CD4-positive, alpha-beta T cell (primary cell): ENCODE measurements around the gene SUPT3H. TPM values are rescaled to one million over a fixed set of nuclear protein-coding genes. Genes with fewer than 3 reads are reported as not detected.

Experiments
- ATAC-seq: fragments of 200-7000 bp; cut with Tn5 transposase; one replicate; pipeline ENCODE4 v1.10.0; 2022; ENCODE audit warnings: mild to moderate bottlenecking; ENCODE audit not compliant: poor library complexity
- CTCF ChIA-PET: fragments of 350-600 bp; sonication (Branson Sonifier 250); formaldehyde crosslinking; loops from one replicate; lab custom pipeline; 2021; ENCODE audit warnings: antibody characterized with exemption, inconsistent platforms; lab: Charles Lee
- POLR2A ChIA-PET: fragments of 350-600 bp; sonication (Branson Sonifier 250); formaldehyde crosslinking; loops from one replicate; lab custom pipeline; 2021; ENCODE audit warnings: antibody characterized with exemption, inconsistent platforms; lab: Charles Lee
- DNase-seq, 14 experiments: peaks; one replicate each; pipeline ENCODE4 v3.0.0-alpha.2; 2013 to 2020; ENCODE audit warnings: mixed read lengths in 2 of 14
- H3K27ac ChIP-seq, 2 donors: one replicate each; pipeline versions ENCODE4 v1.5.1 to v1.7.0; 2013; ENCODE audit warnings: low read length in 2 of 2, low read depth in 1 of 2, mild to moderate bottlenecking in 1 of 2
- H3K27me3 ChIP-seq, 2 experiments: 1 replicate in 1 of 2; 2 replicates in 1 of 2; pipeline versions ENCODE4 v1.6.1 to v1.7.0; 2013; ENCODE audit warnings: low read length in 2 of 2, control low read depth in 1 of 2, mild to moderate bottlenecking in 1 of 2, moderate library complexity in 1 of 2; ENCODE audit not compliant: insufficient read depth in 2 of 2, control insufficient read depth in 1 of 2
- H3K36me3 ChIP-seq: one replicate; pipeline ENCODE4 v1.6.1; 2013; ENCODE audit warnings: low read length, control low read depth; ENCODE audit not compliant: insufficient read depth
- H3K4me1 ChIP-seq: one replicate; pipeline ENCODE4 v1.6.1; 2013; ENCODE audit warnings: low read length, control low read depth; ENCODE audit not compliant: insufficient read depth
- H3K4me3 ChIP-seq: one replicate; pipeline ENCODE4 v1.5.1; 2013; ENCODE audit warnings: mild to moderate bottlenecking, low read length, moderate library complexity
- H3K9me3 ChIP-seq, 2 experiments: 1 replicate in 1 of 2; 2 replicates in 1 of 2; pipeline versions ENCODE4 v1.6.1 to v1.7.0; 2013; ENCODE audit warnings: low read length in 2 of 2, mild to moderate bottlenecking in 2 of 2, control low read depth in 1 of 2, moderate library complexity in 1 of 2; ENCODE audit not compliant: control insufficient read depth in 1 of 2, insufficient read depth in 1 of 2
- H3K27ac Mint-ChIP-seq: one replicate; pipeline ENCODE4 v1.8.0; 2020; ENCODE audit warnings: mixed read lengths
- H3K27me3 Mint-ChIP-seq: one replicate; pipeline ENCODE4 v1.8.0; 2021; ENCODE audit warnings: mixed read lengths
- H3K36me3 Mint-ChIP-seq: one replicate; pipeline ENCODE4 v1.8.0; 2021; ENCODE audit warnings: low read depth, mixed read lengths
- H3K4me1 Mint-ChIP-seq: one replicate; pipeline ENCODE4 v1.8.0; 2021; ENCODE audit warnings: low read depth, mixed read lengths
- H3K4me3 Mint-ChIP-seq: one replicate; pipeline ENCODE4 v1.8.0; 2020; ENCODE audit warnings: mild to moderate bottlenecking, mixed read lengths
- H3K9me3 Mint-ChIP-seq: one replicate; pipeline ENCODE4 v1.8.0; 2020; ENCODE audit warnings: mixed read lengths
- CTCF ChIP-seq: fragments of 200-600 bp; IDR thresholded peaks from one replicate; pipeline ENCODE4 v1.8.0; 2022; ENCODE audit warnings: antibody characterized with exemption, mild to moderate bottlenecking
- intact Hi-C, 2 experiments: fragments of 100-400 bp; cut with DNase I in 1 of 2; cut with micrococcal nuclease in 1 of 2; formaldehyde crosslinking; loops; one replicate each; pipeline versions ENCODE4 v1.15.1 to v1.9.0; 2023 to 2025; cut with DNase I, micrococcal nuclease
- total RNA-seq, 174 experiments: library from RNA in 2 of 174; stranded (reverse) in 2 of 174; gene quantifications; one replicate each; pipeline ENCODE4 v1.2.3 and lab custom pipeline; 2021 to 2026

Gene SUPT3H
- total RNA-seq, 2 experiments from 2014 or later = 8.9 to 10.5 TPM

- H3K27me3 Mint-ChIP-seq = no peaks in the 10 kb centered on the region
- intact Hi-C loops = no loop called here
- DNase-seq = no peak
- no peaks in the 10 kb centered on the region for H3K4me1 Mint-ChIP-seq
- Histone ChIP-seq H3K4me3 (no peak overlapping the region), H3K27me3 (no peaks in the 10 kb centered on the region), H3K4me1 (no peaks in the 10 kb centered on the region), H3K36me3 (no peaks in the 10 kb centered on the region), H3K9me3 (peaks cover 0 to 9% of the 10 kb centered on the region in 2 experiments), H3K27ac (no peak overlapping the region)
- H3K27ac Mint-ChIP-seq = no peak overlapping the region
- TF ChIP-seq CTCF = no peak
- ChIA-PET CTCF (no interaction called here), POLR2A (no interaction called here)
- peaks cover 28% of the 10 kb centered on the region for H3K36me3 Mint-ChIP-seq
- H3K9me3 Mint-ChIP-seq = peaks cover 2% of the 10 kb centered on the region
- no peak overlapping the region for H3K4me3 Mint-ChIP-seq
- ATAC-seq = no peak
Measured at GRCh38 chr6:45209762-45210161, 168.0 kb downstream of the SUPT3H start.

GRCh38 chr6:45206793-45207492, 170.8 kb downstream of the SUPT3H start:
- intact Hi-C loops = no loop called here
- H3K9me3 Mint-ChIP-seq = peaks cover 2% of the 10 kb centered on the region
- ChIA-PET CTCF (no interaction called here), POLR2A (no interaction called here)
- Histone ChIP-seq H3K9me3 (peaks cover 0 to 9% of the 10 kb centered on the region in 2 experiments), H3K27ac (no peak overlapping the region), H3K4me3 (no peak overlapping the region), H3K4me1 (no peaks in the 10 kb centered on the region), H3K36me3 (no peaks in the 10 kb centered on the region), H3K27me3 (no peaks in the 10 kb centered on the region)
- H3K4me1 Mint-ChIP-seq = no peaks in the 10 kb centered on the region
- no peak overlapping the region for H3K27ac Mint-ChIP-seq
- no peaks in the 10 kb centered on the region for H3K27me3 Mint-ChIP-seq
- ATAC-seq (no peak), DNase-seq (no peak)
- H3K36me3 Mint-ChIP-seq = peaks cover 28% of the 10 kb centered on the region
- TF ChIP-seq CTCF = no peak
- H3K4me3 Mint-ChIP-seq = no peak overlapping the region

GRCh38 chr6:45201484-45201883, 176.2 kb downstream of the SUPT3H start:
- Histone ChIP-seq H3K36me3 (no peaks in the 10 kb centered on the region), H3K27me3 (no peaks in the 10 kb centered on the region), H3K4me1 (no peaks in the 10 kb centered on the region), H3K27ac (no peak overlapping the region), H3K9me3 (no peaks in the 10 kb centered on the region), H3K4me3 (no peak overlapping the region)
- H3K27ac Mint-ChIP-seq = no peak overlapping the region
- POLR2A ChIA-PET = no interaction called here
- CTCF ChIA-PET = no interaction called here
- no peak for TF ChIP-seq CTCF
- H3K4me3 Mint-ChIP-seq = no peak overlapping the region
- H3K27me3 Mint-ChIP-seq = no peaks in the 10 kb centered on the region
- intact Hi-C loops = no loop called here
- H3K9me3 Mint-ChIP-seq = no peaks in the 10 kb centered on the region
- ATAC-seq = no peak
- no peak for DNase-seq
- no peaks in the 10 kb centered on the region for H3K36me3 Mint-ChIP-seq
- peaks cover 6% of the 10 kb centered on the region for H3K4me1 Mint-ChIP-seq
